CD14-positive monocyte (primary cell): ENCODE measurements around the gene FAM50B. TPM values are rescaled to one million over a fixed set of nuclear protein-coding genes. Genes with fewer than 3 reads are reported as not detected.

Source experiments
- DNase-seq, 3 donors: peaks; one replicate each; pipeline ENCODE4 v3.0.0-alpha.2; 2011 to 2022
- H2AFZ ChIP-seq: 2 replicates; pipeline ENCODE4 v1.6.0; 2012; ENCODE audit warnings: mild to moderate bottlenecking, low read depth, low read length, inconsistent platforms; ENCODE audit not compliant: insufficient read depth, poor library complexity, severe bottlenecking
- H3K27ac ChIP-seq, 2 donors: 1 replicate in 1 of 2; 2 replicates in 1 of 2; pipeline ENCODE4 v1.5.1; 2012 to 2013; ENCODE audit warnings: low read length in 2 of 2, control low read depth in 1 of 2, inconsistent platforms in 1 of 2, low read depth in 1 of 2, mild to moderate bottlenecking in 1 of 2
- H3K27me3 ChIP-seq, 2 donors: one replicate each; pipeline versions ENCODE4 v1.6.0 to v1.6.1; 2011 to 2013; ENCODE audit warnings: low read length in 2 of 2; ENCODE audit not compliant: control insufficient read depth in 2 of 2, insufficient read depth in 2 of 2
- H3K36me3 ChIP-seq, 2 donors: replicated peaks in 1 of 2; 1 replicate in 1 of 2; 2 replicates in 1 of 2; pipeline versions ENCODE4 v1.5.1 to v1.6.1; 2012 to 2013; ENCODE audit warnings: low read length in 2 of 2, control low read depth in 1 of 2, inconsistent platforms in 1 of 2, mild to moderate bottlenecking in 1 of 2; ENCODE audit not compliant: insufficient read depth in 2 of 2, control insufficient read depth in 1 of 2
- H3K4me1 ChIP-seq, 2 donors: 1 replicate in 1 of 2; 2 replicates in 1 of 2; pipeline versions ENCODE4 v1.5.1 to v1.6.1; 2012 to 2013; ENCODE audit warnings: low read length in 2 of 2, control low read depth in 1 of 2, inconsistent platforms in 1 of 2, mild to moderate bottlenecking in 1 of 2, moderate library complexity in 1 of 2; ENCODE audit not compliant: insufficient read depth in 2 of 2, control insufficient read depth in 1 of 2
- H3K4me2 ChIP-seq: replicated peaks from 2 replicates; pipeline ENCODE3; 2012; ENCODE audit warnings: low read length, moderate library complexity, mild to moderate bottlenecking; ENCODE audit not compliant: poor library complexity, severe bottlenecking; ENCODE audit errors: extremely low read depth
- H3K4me3 ChIP-seq, 3 experiments: fragments of 200-600 bp in 1 of 3; sonication (generic) in 1 of 3; replicated peaks in 1 of 3; 1 replicate in 2 of 3; 2 replicates in 1 of 3; pipeline ENCODE4 v1.5.1; 2011 to 2013; ENCODE audit warnings: low read length in 3 of 3, mild to moderate bottlenecking in 3 of 3, control low read depth in 2 of 3, low read depth in 2 of 3, inconsistent platforms in 1 of 3, moderate library complexity in 1 of 3
- H3K79me2 ChIP-seq: 2 replicates; pipeline ENCODE4 v1.6.0; 2012; ENCODE audit warnings: mild to moderate bottlenecking, control low read depth, inconsistent platforms, low read length, moderate library complexity; ENCODE audit not compliant: insufficient read depth
- H3K9ac ChIP-seq: 2 replicates; pipeline ENCODE4 v1.6.0; 2017; ENCODE audit warnings: low read length, mild to moderate bottlenecking; ENCODE audit not compliant: insufficient read depth, poor library complexity, severe bottlenecking
- H3K9me3 ChIP-seq, 2 donors: replicated peaks in 1 of 2; 1 replicate in 1 of 2; 2 replicates in 1 of 2; pipeline versions ENCODE4 v1.5.1 to v1.6.1; 2012 to 2013; ENCODE audit warnings: low read length in 2 of 2, control low read depth in 1 of 2; ENCODE audit not compliant: control insufficient read depth in 1 of 2, insufficient read depth in 1 of 2
- H4K20me1 ChIP-seq: 2 replicates; pipeline ENCODE4 v1.6.0; 2012; ENCODE audit warnings: mild to moderate bottlenecking, low read length, control low read depth, moderate library complexity; ENCODE audit not compliant: insufficient read depth
- H3K27ac Mint-ChIP-seq, 7 donors: one replicate each; pipeline ENCODE4 v1.8.0; 2020; ENCODE audit warnings: mild to moderate bottlenecking in 7 of 7, mixed read lengths in 7 of 7, moderate library complexity in 6 of 7, inconsistent platforms in 2 of 7
- H3K27me3 Mint-ChIP-seq, 3 donors: one replicate each; pipeline ENCODE4 v1.8.0; 2021 to 2022; ENCODE audit warnings: low read depth in 3 of 3, mild to moderate bottlenecking in 3 of 3, mixed read lengths in 3 of 3, moderate library complexity in 3 of 3, inconsistent platforms in 1 of 3
- H3K36me3 Mint-ChIP-seq, 2 donors: one replicate each; pipeline ENCODE4 v1.8.0; 2020; ENCODE audit warnings: mixed read lengths in 2 of 2, inconsistent platforms in 1 of 2, mild to moderate bottlenecking in 1 of 2
- H3K4me1 Mint-ChIP-seq: one replicate; pipeline ENCODE4 v1.8.0; 2020; ENCODE audit warnings: mild to moderate bottlenecking, mixed read lengths
- H3K4me3 Mint-ChIP-seq, 2 donors: one replicate each; pipeline ENCODE4 v1.8.0; 2020; ENCODE audit warnings: mild to moderate bottlenecking in 2 of 2, mixed read lengths in 2 of 2, moderate library complexity in 1 of 2
- H3K9me3 Mint-ChIP-seq, 7 donors: one replicate each; pipeline ENCODE4 v1.8.0; 2020 to 2022; ENCODE audit warnings: mixed read lengths in 7 of 7, mild to moderate bottlenecking in 6 of 7, moderate library complexity in 6 of 7, inconsistent platforms in 2 of 7
- CTCF ChIP-seq: fragments of 200-600 bp; IDR thresholded peaks from one replicate; pipeline ENCODE4 v1.8.0; 2022; ENCODE audit warnings: antibody characterized with exemption, mild to moderate bottlenecking
- WGBS: methylation state at CpG from one replicate; pipeline ENCODE4 v1.1.5; 2013; ENCODE audit warnings: missing lambda C conversion rate; ENCODE audit not compliant: insufficient coverage; 5-methylcytosine and 5-hydroxymethylcytosine counted together
- intact Hi-C, 2 donors: fragments of 100-400 bp; cut with micrococcal nuclease; formaldehyde crosslinking; loops; one replicate each; pipeline versions ENCODE4 v1.15.0 to v1.15.1; 2023
- polyA plus RNA-seq, 3 donors: library from polyadenylated mRNA; depleted of rRNA in 1 of 3; unstranded in 2 of 3; stranded (reverse) in 1 of 3; fragments of 300-500 nt in 2 of 3; fragments of >200 nt in 1 of 3; fragmentation: Illumina TruSeq in 2 of 3; gene quantifications; 1 replicate in 2 of 3; 2 replicates in 1 of 3; pipeline ENCODE4 v1.2.3, GENCODE V29; 2012 to 2021

The FAM50B gene
- polyA plus RNA-seq, 3 donors, result 1.8 to 3.3 (median 3.0) TPM

DNA sequence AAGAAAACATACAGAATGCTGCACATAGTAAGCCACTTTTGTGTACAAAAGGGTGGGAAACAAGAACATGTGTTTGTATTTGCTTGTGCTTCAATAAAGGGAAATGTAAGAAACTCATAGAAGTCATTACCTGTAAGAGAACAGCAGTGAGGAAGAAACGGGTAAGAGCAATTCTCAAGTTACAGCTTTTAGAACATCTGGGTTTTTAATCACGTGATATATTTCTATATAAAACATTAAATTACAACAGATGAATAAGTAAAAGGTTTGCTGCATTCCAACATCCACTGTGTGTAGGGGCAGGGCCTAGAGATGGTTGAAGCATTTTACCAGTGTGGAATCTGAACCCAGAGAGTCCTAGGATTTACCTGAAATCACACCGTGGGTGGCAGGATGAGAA is 36.6 kb upstream of the FAM50B start:
- H3K4me1 Mint-ChIP-seq, result peaks cover 8% of the 10 kb centered on the region
- Histone ChIP-seq H4K20me1 (no peaks in the 10 kb centered on the region), H3K9me3 (no peaks in the 10 kb centered on the region), H3K79me2 (no peaks in the 10 kb centered on the region), H3K36me3 (no peaks in the 10 kb centered on the region), H3K9ac (no peak overlapping the region), H3K27me3 (no peaks in the 10 kb centered on the region), H3K4me1 (peaks cover 0 to 6% of the 10 kb centered on the region in 2 donors), H3K27ac (no peak overlapping the region), H2AFZ (peak overlapping the region; percentile 8), H3K4me3 (no peak overlapping the region), H3K4me2 (no peak overlapping the region)
- no peak overlapping the region for H3K27ac Mint-ChIP-seq
- H3K4me3 Mint-ChIP-seq, result no peak overlapping the region
- no peaks in the 10 kb centered on the region for H3K9me3 Mint-ChIP-seq
- H3K27me3 Mint-ChIP-seq, result peaks cover 0 to 1% (median 0%) of the 10 kb centered on the region in 3 donors
- DNase-seq, result no peak
- no CpG with 5 or more reads among the region's 3 CpGs for WGBS
- no peaks in the 10 kb centered on the region for H3K36me3 Mint-ChIP-seq
- intact Hi-C loops, result no loop called here
- TF ChIP-seq CTCF, result no peak

DNA sequence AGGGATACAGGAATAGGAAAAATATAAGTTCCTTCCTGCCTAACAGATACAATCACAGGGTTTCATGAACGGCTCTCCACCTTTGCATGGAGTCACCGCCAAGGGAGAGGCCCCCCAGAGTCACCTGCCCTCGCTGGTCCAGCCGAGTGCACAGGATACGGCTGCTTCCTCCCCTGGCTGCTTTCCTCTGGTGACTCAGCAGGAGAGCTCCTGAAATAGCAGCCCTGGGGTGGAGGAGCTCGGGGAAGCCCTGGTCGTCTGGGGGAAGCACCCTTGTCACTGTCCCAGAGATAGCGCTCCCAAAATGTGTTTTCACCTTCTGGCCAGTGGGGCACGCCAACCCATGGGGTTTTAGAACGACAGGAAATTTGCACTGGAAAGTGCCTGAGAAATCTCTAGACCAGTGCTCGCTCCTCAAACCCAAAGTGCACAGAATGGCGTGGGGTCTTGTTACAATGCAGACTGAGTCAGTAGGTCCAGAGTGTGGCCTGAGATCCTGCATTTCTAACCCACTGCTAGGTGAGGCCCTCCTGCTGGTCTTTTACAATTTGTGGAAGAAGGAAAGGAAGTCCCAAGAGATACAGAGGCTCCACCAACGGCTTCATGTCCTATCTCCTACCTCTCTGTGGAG is 35.9 kb upstream of the FAM50B start:
- Mint-ChIP-seq H3K4me3 (no peak overlapping the region), H3K4me1 (peaks cover 8% of the 10 kb centered on the region), H3K27me3 (peaks cover 0 to 1% (median 0%) of the 10 kb centered on the region in 3 donors), H3K9me3 (no peaks in the 10 kb centered on the region), H3K27ac (no peak overlapping the region), H3K36me3 (no peaks in the 10 kb centered on the region)
- Histone ChIP-seq H3K27ac (no peak overlapping the region), H3K4me3 (no peak overlapping the region), H3K79me2 (no peaks in the 10 kb centered on the region), H3K9ac (no peak overlapping the region), H3K4me2 (no peak overlapping the region), H3K4me1 (peaks cover 0 to 6% of the 10 kb centered on the region in 2 donors), H3K9me3 (no peaks in the 10 kb centered on the region), H2AFZ (peak overlapping the region; percentile 8), H4K20me1 (no peaks in the 10 kb centered on the region), H3K27me3 (no peaks in the 10 kb centered on the region), H3K36me3 (no peaks in the 10 kb centered on the region)
- no peak for TF ChIP-seq CTCF
- peak in 1 of 3 donors; percentile 37 for DNase-seq
- WGBS, result 3% methylated on average over 11 of the region's 13 CpGs
- intact Hi-C loops, result no loop called here
